Pancreas (tissue), 10 donors: Measurements from ENCODE around the gene TPCN2. TPM values are rescaled to one million over a fixed set of nuclear protein-coding genes. Genes with fewer than 3 reads are reported as not detected.

ENCODE experiments used
- ATAC-seq, 4 donors: fragments of 200-7000 bp; cut with Tn5 transposase; one replicate each; pipeline versions ENCODE4 v1.8.0 to v1.9.1; 2020; ENCODE audit warnings: mild to moderate bottlenecking in 4 of 4, moderate library complexity in 4 of 4
- DNase-seq, 6 donors: peaks; one replicate each; pipeline ENCODE4 v3.0.0-alpha.2; 2020
- FAIRE-seq: peaks from 2 replicates; lab custom pipeline; 2012; peaks lifted over from hg19 to GRCh38; lab: Jason Lieb, UNC
- H3K27ac ChIP-seq, 4 donors: fragments of 200-600 bp; sonication (generic); 1 replicate in 3 of 4; 2 replicates in 1 of 4; pipeline versions ENCODE4 v1.5.0 to v1.8.0; 2020
- H3K27me3 ChIP-seq, 4 donors: fragments of 200-600 bp; one replicate each; pipeline ENCODE4 v1.8.0; 2021
- H3K36me3 ChIP-seq, 3 donors: fragments of 200-600 bp; sonication (generic) in 1 of 3; one replicate each; pipeline versions ENCODE4 v1.5.0 to v1.8.0; 2020 to 2021
- H3K4me1 ChIP-seq, 3 donors: fragments of 200-600 bp; one replicate each; pipeline ENCODE4 v1.8.0; 2021
- H3K4me3 ChIP-seq, 4 donors: fragments of 200-600 bp; sonication (generic) in 2 of 4; one replicate each; pipeline versions ENCODE4 v1.5.0 to v1.8.0; 2020 to 2021
- H3K9me3 ChIP-seq, 4 donors: fragments of 200-600 bp; one replicate each; pipeline ENCODE4 v1.8.0; 2021
- CTCF ChIP-seq, 4 donors: fragments of 200-600 bp; sonication (generic) in 3 of 4; IDR thresholded peaks; one replicate each; pipeline versions ENCODE4 v1.5.0 to v1.8.0; 2021; ENCODE audit warnings: antibody characterized with exemption in 4 of 4
- WGBS, 2 donors: extraction: QIAGEN DNeasy Blood & Tissue Kit; methylation state at CpG; one replicate each; pipeline ENCODE4 v1.1.7; 2013; 5-methylcytosine and 5-hydroxymethylcytosine counted together
- intact Hi-C, 3 donors: fragments of 100-400 bp; cut with DNase I; formaldehyde crosslinking; loops; one replicate each; pipeline versions ENCODE4 v1.11.1 to v1.14.2; 2022
- polyA plus RNA-seq, 2 donors: library from polyadenylated mRNA; stranded (reverse); fragments of 200-250 nt; gene quantifications; one replicate each; pipeline ENCODE4 v1.2.3, GENCODE V29; 2013
- total RNA-seq, 6 donors: library from RNA; stranded (reverse); fragmentation: NEBNext Ultra II Directional in 4 of 6; extraction: Animal tissue kit (Norgen Biotek cat#: 25700) in 4 of 6; gene quantifications; one replicate each; pipeline versions ENCODE4 v1.2.1 to v1.2.4, GENCODE V29; 2021 to 2023
- donor health status: healthy with polysubstance abuse.
- donor health status: DM: no; HTN: no; CAD: no; lungs with moderate emphysema.
- donor health status: DM: no; HTN: no; CAD: no.
- donor health status: control.
- donor health status: control.
- donor health status: Bipolar disorder and iron deficiency.
- donor health status: DM: yes; HTN: yes; CAD: no.
- donor health status: DM: no; HTN: no; CAD: no.
- donor health status: DM: no; HTN: no; CAD: no.
- donor health status: DM: yes; HTN: yes; CAD: no.

The TPCN2 gene
- total and polyA plus RNA-seq, 8 donors = 5.6 to 13.5 (median 9.9) TPM

GRCh38 chr11:69006816-69007215, 41.9 kb upstream of the TPCN2 start:
- H3K27me3 ChIP-seq = no peaks in the 10 kb centered on the region
- intact Hi-C loops = no loop called here
- peaks cover 0 to 3% (median 0%) of the 10 kb centered on the region in 3 donors for H3K4me1 ChIP-seq
- no peak overlapping the region for H3K27ac ChIP-seq
- WGBS, 2 donors = 75 to 86% methylated on average over 12 of the region's 12 CpGs
- no peaks in the 10 kb centered on the region for H3K36me3 ChIP-seq
- ATAC-seq = no peak
- no peak for FAIRE-seq
- H3K9me3 ChIP-seq = no peaks in the 10 kb centered on the region
- TF ChIP-seq CTCF (IDR thresholded peaks at IDR 0.05) = no peak
- H3K4me3 ChIP-seq = no peak overlapping the region
- peak in 1 of 6 donors; percentile 2 for DNase-seq

GRCh38 chr11:69007975-69008381, 40.8 kb upstream of the TPCN2 start:
- 16 to 26% methylated on average over 8 of the region's 8 CpGs for WGBS, 2 donors
- ATAC-seq (peak in 3 of 4 donors; percentile 27 to 36 (median 31)), FAIRE-seq (no peak), DNase-seq (peak in 2 of 6 donors; percentile 30 to 42)
- intact Hi-C loops = no loop called here
- peaks cover 0 to 3% (median 0%) of the 10 kb centered on the region in 3 donors for H3K4me1 ChIP-seq
- no peak overlapping the region for H3K4me3 ChIP-seq
- H3K36me3 ChIP-seq = no peaks in the 10 kb centered on the region
- no peak for TF ChIP-seq CTCF (IDR thresholded peaks at IDR 0.05)
- no peaks in the 10 kb centered on the region for H3K9me3 ChIP-seq
- peak overlapping the region in 2 of 4 donors; percentile 44 to 67 for H3K27ac ChIP-seq
- peaks cover 0 to 3% (median 0%) of the 10 kb centered on the region in 4 donors for H3K27me3 ChIP-seq

DNA sequence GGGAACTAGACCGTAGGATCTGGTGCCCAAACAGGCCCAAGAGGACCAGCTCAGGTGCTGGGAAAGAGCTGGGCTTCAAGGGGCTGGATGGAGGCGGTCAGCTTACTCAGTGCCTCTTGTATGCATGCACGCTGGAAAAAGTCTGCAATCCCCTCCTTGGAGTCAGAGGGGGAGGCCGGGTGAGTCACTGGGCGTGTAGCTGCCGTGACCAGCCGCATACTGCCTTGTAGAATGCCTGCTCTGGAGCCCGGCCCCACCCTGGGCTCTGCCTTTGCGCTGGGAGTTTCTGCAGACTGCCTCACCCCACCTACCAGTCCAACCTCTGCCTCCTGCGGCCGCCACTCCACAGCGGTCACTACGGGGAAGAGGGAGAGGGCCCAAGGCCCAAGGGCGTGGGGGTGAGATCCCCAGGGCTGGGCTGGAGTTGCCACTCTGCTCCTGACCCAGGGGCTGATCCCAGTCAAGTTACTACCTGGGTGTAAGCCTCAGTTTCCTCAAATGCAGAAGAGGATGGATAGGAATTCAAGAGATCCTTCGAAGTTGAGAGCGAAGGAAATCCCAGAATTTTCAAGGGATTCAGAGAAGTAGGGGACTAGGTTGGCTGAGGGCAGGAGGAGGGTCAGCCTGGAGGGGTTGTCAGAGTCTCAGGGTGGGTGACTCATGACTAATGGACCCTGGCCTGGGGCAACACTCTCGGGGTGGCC, 39.8 kb upstream of the TPCN2 start:
- 55 to 61% methylated on average over 15 to 17 of the region's 17 CpGs for WGBS, 2 donors
- H3K27me3 ChIP-seq = peaks cover 0 to 3% (median 0%) of the 10 kb centered on the region in 4 donors
- ATAC-seq (peak; percentile 26 to 76 (median 61)), DNase-seq (peak in 3 of 6 donors; percentile 45 to 59 (median 46)), FAIRE-seq (no peak)
- TF ChIP-seq CTCF (IDR thresholded peaks at IDR 0.05) = no peak
- no peaks in the 10 kb centered on the region for H3K9me3 ChIP-seq
- intact Hi-C loops = no loop called here
- no peaks in the 10 kb centered on the region for H3K36me3 ChIP-seq
- peaks cover 0 to 3% (median 0%) of the 10 kb centered on the region in 3 donors for H3K4me1 ChIP-seq
- no peak overlapping the region for H3K4me3 ChIP-seq
- peak overlapping the region in 2 of 4 donors; percentile 44 to 67 for H3K27ac ChIP-seq

DNA sequence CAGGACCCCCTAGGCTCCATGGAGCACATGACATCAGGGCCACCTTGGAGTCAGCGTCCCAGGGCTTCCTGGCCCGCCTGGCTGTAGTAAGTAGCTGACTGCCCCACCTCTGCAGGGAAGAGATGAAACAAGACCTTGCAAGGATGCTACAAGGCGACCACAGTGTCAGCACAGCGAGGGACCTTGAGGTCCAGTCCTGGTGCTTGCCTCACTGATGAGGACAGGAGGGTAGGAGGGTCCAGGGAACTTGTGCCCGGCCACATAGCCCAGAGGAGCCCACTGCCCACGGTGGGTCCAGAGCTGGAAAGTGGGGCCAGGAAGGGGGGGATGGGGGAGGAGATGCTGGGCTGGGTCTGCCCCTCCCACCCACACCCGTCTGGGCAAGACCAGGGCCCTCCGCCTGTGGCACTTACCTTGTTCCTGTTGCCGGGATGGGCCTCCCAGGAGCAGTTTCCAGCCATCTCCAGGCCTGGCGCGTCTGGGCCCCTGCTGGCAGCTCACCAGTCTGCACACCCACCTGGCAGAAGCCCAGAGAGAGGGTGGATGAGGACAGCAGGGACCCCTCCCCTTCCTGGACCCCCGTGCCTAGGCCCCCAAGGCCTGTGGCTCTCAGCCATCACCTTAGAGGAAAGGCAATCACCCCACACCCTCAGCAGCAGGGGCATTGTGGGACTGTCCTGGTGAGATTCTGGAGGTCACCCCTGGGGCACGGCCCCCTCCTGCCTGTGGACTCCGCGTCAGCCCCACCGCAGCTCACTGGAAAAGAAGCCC, 39.1 kb upstream of the TPCN2 start:
- peak in 2 of 6 donors; percentile 49 to 54 for DNase-seq
- Histone ChIP-seq H3K27me3 (peaks cover 0 to 3% (median 0%) of the 10 kb centered on the region in 4 donors), H3K4me3 (no peak overlapping the region), H3K36me3 (no peaks in the 10 kb centered on the region), H3K9me3 (no peaks in the 10 kb centered on the region), H3K4me1 (peaks cover 0 to 3% (median 0%) of the 10 kb centered on the region in 3 donors), H3K27ac (peak overlapping the region in 1 of 4 donors; percentile 67)
- intact Hi-C loops = no loop called here
- no peak for ATAC-seq
- TF ChIP-seq CTCF (IDR thresholded peaks at IDR 0.05) = no peak
- FAIRE-seq = no peak
- 62 to 67% methylated on average over 16 of the region's 16 CpGs for WGBS, 2 donors
